Measurements from ENCODE around the gene MMP15.
"Not testable (repeated sequence)": the region's sequence is repeated elsewhere in the genome, so short reads cannot be mapped to it uniquely, and the experiment has no call there.

GRCh38 chr16:58072134-58072533 is 46.6 kb downstream of the MMP15 start:
- TF ChIP-seq CTCF (conservative IDR thresholded peaks at IDR 0.05; ENCODE audit: low read depth, low read length); EZH2 (IDR thresholded peaks at IDR 0.05; ENCODE audit: borderline replicate concordance, low read depth, low read length, poor library complexity, severe bottlenecking): not testable (repeated sequence)
